ENCODE results near the gene BRCA1.
"Not testable (repeated sequence)": the region's sequence is repeated elsewhere in the genome, so short reads cannot be mapped to it uniquely, and the experiment has no call there.

- TF ChIP-seq CTCF, POLR2A (IDR thresholded peaks at IDR 0.05): not testable (repeated sequence)
Measured at GRCh38 chr17:43159232-43159631, 34.1 kb upstream of the BRCA1 start.

All from adrenal gland (tissue), 5 donors.